Hepatocyte (in vitro differentiated cells): ENCODE measurements around the gene PKN2. TPM values are rescaled to one million over a fixed set of nuclear protein-coding genes. Genes with fewer than 3 reads are reported as not detected.

Experiments used
- DNase-seq: peaks from one replicate; pipeline ENCODE4 v3.0.0-alpha.2; 2016; ENCODE audit warnings: low spot score
- H2AFZ ChIP-seq: fragments of 200-600 bp; sonication (generic); 2 replicates; pipeline ENCODE4 v1.6.0; 2016; ENCODE audit warnings: antibody characterized with exemption, mild to moderate bottlenecking
- H3K27ac ChIP-seq: fragments of 200-600 bp; sonication (generic); 2 replicates; pipeline ENCODE4 v1.5.1; 2016; ENCODE audit warnings: mild to moderate bottlenecking
- H3K27me3 ChIP-seq: fragments of 200-600 bp; sonication (generic); 2 replicates; pipeline ENCODE4 v1.6.1; 2016
- H3K36me3 ChIP-seq: fragments of 200-600 bp; sonication (generic); replicated peaks from 2 replicates; pipeline ENCODE4 v1.5.1; 2016; ENCODE audit warnings: low read depth; ENCODE audit not compliant: insufficient read depth
- H3K4me1 ChIP-seq: fragments of 200-600 bp; sonication (generic); 2 replicates; pipeline ENCODE4 v1.5.1; 2016; ENCODE audit warnings: mild to moderate bottlenecking, moderate library complexity; ENCODE audit not compliant: insufficient read depth
- H3K4me2 ChIP-seq: fragments of 200-600 bp; sonication (generic); 2 replicates; pipeline ENCODE4 v1.6.0; 2016
- H3K4me3 ChIP-seq: fragments of 200-600 bp; sonication (generic); 2 replicates; pipeline ENCODE4 v1.5.1; 2016; ENCODE audit warnings: mild to moderate bottlenecking
- H3K79me2 ChIP-seq: fragments of 200-600 bp; sonication (generic); 2 replicates; pipeline ENCODE4 v1.6.0; 2017; ENCODE audit warnings: mild to moderate bottlenecking
- H3K9me2 ChIP-seq: fragments of 200-600 bp; sonication (generic); replicated peaks from 2 replicates; pipeline ENCODE4 v1.6.0; 2017; ENCODE audit warnings: mild to moderate bottlenecking; ENCODE audit not compliant: insufficient read depth
- H3K9me3 ChIP-seq: fragments of 200-600 bp; sonication (generic); 2 replicates; pipeline ENCODE4 v1.5.1; 2016; ENCODE audit warnings: low read depth, mild to moderate bottlenecking
- H4K20me1 ChIP-seq: fragments of 200-600 bp; sonication (generic); 2 replicates; pipeline ENCODE4 v1.6.0; 2016; ENCODE audit warnings: mild to moderate bottlenecking; ENCODE audit not compliant: insufficient read depth, poor library complexity, severe bottlenecking
- CTCF ChIP-seq: fragments of 200-600 bp; sonication (generic); IDR thresholded peaks from 2 replicates; pipeline ENCODE4 v1.5.1; 2016; ENCODE audit warnings: antibody characterized with exemption, mild to moderate bottlenecking; ENCODE audit not compliant: poor library complexity
- EZH2 ChIP-seq: fragments of 200-600 bp; sonication (generic); IDR thresholded peaks from 2 replicates; pipeline ENCODE4 v1.6.1; 2016; ENCODE audit warnings: antibody characterized with exemption, mild to moderate bottlenecking, borderline replicate concordance
- EZH2phosphoT487 ChIP-seq: fragments of 200-600 bp; sonication (generic); IDR thresholded peaks from one replicate; pipeline ENCODE4 v1.6.1; 2018; ENCODE audit warnings: antibody characterized with exemption, mild to moderate bottlenecking, low read depth, moderate library complexity; ENCODE audit not compliant: unreplicated experiment, severe bottlenecking
- WGBS: methylation state at CpG from one replicate; pipeline ENCODE4 v1.1.6; 2016; ENCODE audit warnings: low lambda C conversion rate; ENCODE audit errors: missing lambda C conversion rate; 5-methylcytosine and 5-hydroxymethylcytosine counted together
- polyA plus RNA-seq: library from polyadenylated mRNA; unstranded; fragments of >200 nt; fragmentation: Nextera tagmentation; extraction: Ambion mirVana; gene quantifications from 2 replicates; pipeline ENCODE4 v1.2.1, GENCODE V29; 2016
- total RNA-seq: library from RNA; depleted of rRNA; stranded (reverse); fragments of >200 nt; gene quantifications from 2 replicates; pipeline ENCODE4 v1.2.3, GENCODE V29; 2014

PKN2 gene
- total and polyA plus RNA-seq, 2 experiments from 2014 or later: 16.4 to 54.0 TPM

GRCh38 chr1:88873737-88874349 is 189.8 kb downstream of the PKN2 start:
- no peaks in the 10 kb centered on the region for H3K27me3 ChIP-seq
- no peak for DNase-seq
- H3K4me2 ChIP-seq: no peak overlapping the region
- peaks cover 71% of the 10 kb centered on the region for H3K79me2 ChIP-seq
- no peak overlapping the region for H2AFZ ChIP-seq
- H3K9me2 ChIP-seq: no peaks in the 10 kb centered on the region
- 63% methylated on average over 5 of the region's 5 CpGs for WGBS
- no peak overlapping the region for H3K4me3 ChIP-seq
- H3K36me3 ChIP-seq: no peaks in the 10 kb centered on the region
- peaks cover 6% of the 10 kb centered on the region for H4K20me1 ChIP-seq
- H3K9me3 ChIP-seq: no peaks in the 10 kb centered on the region
- H3K4me1 ChIP-seq: peaks cover 4% of the 10 kb centered on the region
- H3K27ac ChIP-seq: no peak overlapping the region
- no peak for TF ChIP-seq CTCF
- no peak for TF ChIP-seq EZH2phosphoT487
- no peak for TF ChIP-seq EZH2

GRCh38 chr1:88875595-88875994 is 191.5 kb downstream of the PKN2 start:
- Histone ChIP-seq H3K4me3 (no peak overlapping the region), H3K36me3 (no peaks in the 10 kb centered on the region), H3K9me3 (no peaks in the 10 kb centered on the region), H3K4me2 (no peak overlapping the region), H3K4me1 (peaks cover 4% of the 10 kb centered on the region), H3K79me2 (peaks cover 65% of the 10 kb centered on the region), H3K27me3 (no peaks in the 10 kb centered on the region), H2AFZ (no peak overlapping the region), H4K20me1 (peaks cover 6% of the 10 kb centered on the region), H3K9me2 (no peaks in the 10 kb centered on the region), H3K27ac (no peak overlapping the region)
- 91% methylated on average over 4 of the region's 4 CpGs for WGBS
- no peak for TF ChIP-seq EZH2
- TF ChIP-seq CTCF: no peak
- TF ChIP-seq EZH2phosphoT487: no peak
- no peak for DNase-seq

- H3K27ac ChIP-seq: no peak overlapping the region
- no peak overlapping the region for H3K4me3 ChIP-seq
- no peak for DNase-seq
- H4K20me1 ChIP-seq: peaks cover 6% of the 10 kb centered on the region
- TF ChIP-seq CTCF (no peak), EZH2phosphoT487 (no peak), EZH2 (no peak)
- H2AFZ ChIP-seq: no peak overlapping the region
- no peak overlapping the region for H3K4me2 ChIP-seq
- no peaks in the 10 kb centered on the region for H3K9me2 ChIP-seq
- H3K4me1 ChIP-seq: peaks cover 4% of the 10 kb centered on the region
- no peaks in the 10 kb centered on the region for H3K36me3 ChIP-seq
- WGBS: 86% methylated on average over 5 of the region's 5 CpGs
- H3K27me3 ChIP-seq: no peaks in the 10 kb centered on the region
- H3K9me3 ChIP-seq: no peaks in the 10 kb centered on the region
- H3K79me2 ChIP-seq: peaks cover 53% of the 10 kb centered on the region
These were observed 192.7 kb downstream of the PKN2 start for GRCh38 chr1:88876573-88877365.
